SIG-M5 (cell line): ENCODE measurements around the gene IFRD2.
"Not testable (repeated sequence)": the region's sequence is repeated elsewhere in the genome, so short reads cannot be mapped to it uniquely, and the experiment has no call there.

Source experiments
- DNase-seq: peaks from one replicate; lab custom pipeline; 2025; lab: John Stamatoyannopoulos, UW

Gene IFRD2

GRCh38 chr3:50286322-50287227, 5.7 kb downstream of the IFRD2 start:
- DNase-seq: no peak

- DNase-seq: not testable (repeated sequence)
These were observed 8.1 kb downstream of the IFRD2 start for GRCh38 chr3:50284121-50284520.

GRCh38 chr3:50279255-50280016, 12.8 kb downstream of the IFRD2 start:
- no peak for DNase-seq

- no peak for DNase-seq
These were observed 13.4 kb downstream of the IFRD2 start, which contains the start of gene LSMEM2 for GRCh38 chr3:50278880-50279224. LSMEM2 (plus strand) TSS chr3:50279087; CDS start chr3:50279114, 27 bp downstream.

GRCh38 chr3:50278123-50278879, 13.9 kb downstream of the IFRD2 start:
- DNase-seq: no peak

- no peak for DNase-seq
These were observed 15.5 kb downstream of the IFRD2 start for GRCh38 chr3:50276762-50277101.

- DNase-seq: no peak
These were observed 16.1 kb downstream of the IFRD2 start for GRCh38 chr3:50275996-50276761.

- no peak for DNase-seq
These were observed 16.9 kb downstream of the IFRD2 start for GRCh38 chr3:50275141-50275995.

- DNase-seq: no peak
These were observed 17.7 kb downstream of the IFRD2 start for GRCh38 chr3:50274371-50275104.

GRCh38 chr3:50273689-50274065, 18.6 kb downstream of the IFRD2 start:
- no peak for DNase-seq

- no peak for DNase-seq
These were observed 19.1 kb downstream of the IFRD2 start for GRCh38 chr3:50272911-50273688.

GRCh38 chr3:50272538-50272910, 19.7 kb downstream of the IFRD2 start:
- DNase-seq: not testable (repeated sequence)

- no peak for DNase-seq
These were observed 20.8 kb downstream of the IFRD2 start for GRCh38 chr3:50271314-50271936.

GRCh38 chr3:50270422-50271224, 21.6 kb downstream of the IFRD2 start:
- no peak for DNase-seq

GRCh38 chr3:50269977-50270413, 22.2 kb downstream of the IFRD2 start:
- DNase-seq: no peak

- DNase-seq: no peak
These were observed 22.8 kb downstream of the IFRD2 start for GRCh38 chr3:50269460-50269859.

- DNase-seq: no peak
These were observed 23.4 kb downstream of the IFRD2 start, which contains the start of gene SEMA3B for GRCh38 chr3:50268703-50269451. SEMA3B (plus strand) TSS chr3:50269147; CDS start chr3:50269241, 94 bp downstream.
